Esophagus squamous epithelium (tissue), 4 donors: Measurements from ENCODE around the gene WFDC10A.

ENCODE experiments used
- CTCF ChIP-seq, 6 experiments: fragments of 450-650 bp in 4 of 6; fragments of 200-600 bp in 2 of 6; sonication (generic) in 2 of 6; IDR thresholded peaks; one replicate each; pipeline ENCODE4 v1.5.1; 2016 to 2019; ENCODE audit warnings: antibody characterized with exemption in 6 of 6, mild to moderate bottlenecking in 4 of 6, moderate library complexity in 4 of 6
- POLR2A ChIP-seq, 4 donors: fragments of 450-650 bp; IDR thresholded peaks; one replicate each; pipeline ENCODE4 v1.6.1; 2017; ENCODE audit warnings: antibody characterized with exemption in 4 of 4, mild to moderate bottlenecking in 4 of 4, moderate library complexity in 3 of 4

DNA sequence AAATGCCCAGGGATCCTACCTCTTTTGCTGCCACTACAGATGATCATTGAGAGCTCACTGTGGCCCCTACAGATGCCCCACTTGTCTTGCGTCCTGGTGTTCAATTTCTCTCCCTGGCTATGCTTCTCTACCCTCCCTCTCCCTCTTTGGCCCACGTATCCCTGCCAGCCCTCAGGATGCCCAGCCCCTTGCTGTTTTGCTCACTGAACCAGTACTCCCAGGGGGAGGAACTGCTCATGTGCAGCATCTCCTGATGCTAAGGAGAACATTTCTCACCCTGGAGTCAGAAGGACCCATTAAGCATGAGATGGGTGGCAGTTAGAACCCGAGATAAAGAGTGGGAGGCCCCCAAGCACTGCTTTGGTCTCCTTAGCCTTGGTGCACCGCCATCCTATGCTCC is 1.6 kb downstream of the WFDC10A start, which contains the start of gene WFDC9:
- TF ChIP-seq POLR2A (IDR thresholded peaks at IDR 0.05), result no peak
- no peak for TF ChIP-seq CTCF (IDR thresholded peaks at IDR 0.05)
